Pancreas (tissue), 10 donors: Measurements from ENCODE around the gene ACSS1. TPM values are rescaled to one million over a fixed set of nuclear protein-coding genes. Genes with fewer than 3 reads are reported as not detected.

Source experiments
- ATAC-seq, 4 donors: fragments of 200-7000 bp; cut with Tn5 transposase; one replicate each; pipeline versions ENCODE4 v1.8.0 to v1.9.1; 2020; ENCODE audit warnings: mild to moderate bottlenecking in 4 of 4, moderate library complexity in 4 of 4
- DNase-seq, 6 donors: peaks; one replicate each; pipeline ENCODE4 v3.0.0-alpha.2; 2020
- FAIRE-seq: peaks from 2 replicates; lab custom pipeline; 2012; peaks lifted over from hg19 to GRCh38; lab: Jason Lieb, UNC
- H3K27ac ChIP-seq, 4 donors: fragments of 200-600 bp; sonication (generic); 1 replicate in 3 of 4; 2 replicates in 1 of 4; pipeline versions ENCODE4 v1.5.0 to v1.8.0; 2020
- H3K27me3 ChIP-seq, 4 donors: fragments of 200-600 bp; one replicate each; pipeline ENCODE4 v1.8.0; 2021
- H3K36me3 ChIP-seq, 3 donors: fragments of 200-600 bp; sonication (generic) in 1 of 3; one replicate each; pipeline versions ENCODE4 v1.5.0 to v1.8.0; 2020 to 2021
- H3K4me1 ChIP-seq, 3 donors: fragments of 200-600 bp; one replicate each; pipeline ENCODE4 v1.8.0; 2021
- H3K4me3 ChIP-seq, 4 donors: fragments of 200-600 bp; sonication (generic) in 2 of 4; one replicate each; pipeline versions ENCODE4 v1.5.0 to v1.8.0; 2020 to 2021
- H3K9me3 ChIP-seq, 4 donors: fragments of 200-600 bp; one replicate each; pipeline ENCODE4 v1.8.0; 2021
- WGBS, 2 donors: extraction: QIAGEN DNeasy Blood & Tissue Kit; methylation state at CpG; one replicate each; pipeline ENCODE4 v1.1.7; 2013; 5-methylcytosine and 5-hydroxymethylcytosine counted together
- intact Hi-C, 3 donors: fragments of 100-400 bp; cut with DNase I; formaldehyde crosslinking; loops; one replicate each; pipeline versions ENCODE4 v1.11.1 to v1.14.2; 2022
- polyA plus RNA-seq, 2 donors: library from polyadenylated mRNA; stranded (reverse); fragments of 200-250 nt; gene quantifications; one replicate each; pipeline ENCODE4 v1.2.3, GENCODE V29; 2013
- total RNA-seq, 6 donors: library from RNA; stranded (reverse); fragmentation: NEBNext Ultra II Directional in 4 of 6; extraction: Animal tissue kit (Norgen Biotek cat#: 25700) in 4 of 6; gene quantifications; one replicate each; pipeline versions ENCODE4 v1.2.1 to v1.2.4, GENCODE V29; 2021 to 2023
- TF ChIP-seq, protein P1 (sequence below), 4 donors: fragments of 200-600 bp; sonication (generic) in 3 of 4; IDR thresholded peaks; one replicate each; pipeline versions ENCODE4 v1.5.0 to v1.8.0; 2021; ENCODE audit warnings: antibody characterized with exemption in 4 of 4
- donor health status: healthy with polysubstance abuse.
- donor health status: DM: no; HTN: no; CAD: no; lungs with moderate emphysema.
- donor health status: DM: no; HTN: no; CAD: no.
- donor health status: control.
- donor health status: control.
- donor health status: Bipolar disorder and iron deficiency.
- donor health status: DM: yes; HTN: yes; CAD: no.
- donor health status: DM: no; HTN: no; CAD: no.
- donor health status: DM: no; HTN: no; CAD: no.
- donor health status: DM: yes; HTN: yes; CAD: no.

Gene ACSS1
- total RNA-seq (10 to 100 TPM; 30.4 to 47.2 (median 36.0) TPM), polyA plus RNA-seq (10 to 100 TPM; 34.6 to 43.7 TPM)

DNA sequence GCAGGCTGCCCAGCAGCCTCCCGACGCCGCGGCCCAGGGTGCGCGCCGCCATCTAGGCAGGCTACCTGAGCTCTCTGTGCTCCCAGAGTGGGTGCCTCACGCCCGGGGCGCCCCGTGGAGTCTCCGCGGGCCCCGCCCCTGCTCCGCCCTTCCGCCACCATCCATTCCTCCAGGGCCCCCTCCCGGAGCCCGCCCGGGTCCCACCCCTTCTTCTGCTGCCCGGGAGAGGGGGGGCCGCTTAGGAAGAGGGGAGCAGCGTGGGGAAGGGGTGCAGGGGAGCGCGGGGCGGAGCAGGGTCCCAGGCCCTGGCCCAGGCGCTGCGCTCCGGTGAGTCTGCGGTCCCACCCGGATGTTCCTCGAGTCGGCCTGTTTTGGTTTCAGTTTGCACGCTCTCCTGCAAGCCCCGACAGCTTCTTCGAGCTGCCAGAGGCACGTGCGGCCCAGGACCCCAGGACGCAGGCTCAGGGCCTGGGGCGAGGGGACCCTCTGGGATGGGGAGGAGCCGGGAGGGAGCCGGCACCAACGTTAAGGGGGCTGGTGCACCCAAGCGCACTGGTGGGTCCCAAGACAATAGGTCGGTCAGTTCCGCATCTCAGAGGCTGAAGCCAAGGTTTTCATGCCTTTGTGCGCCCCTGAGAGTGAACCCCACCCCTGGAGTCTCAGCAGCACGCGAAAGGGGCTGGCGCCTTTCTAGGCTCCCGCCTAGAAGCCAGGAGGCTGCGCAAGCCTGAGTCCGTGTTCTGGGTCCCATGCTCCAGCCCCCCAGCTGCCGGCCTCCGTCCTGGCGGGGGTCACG lies at the start of gene ACSS1:
Gene ACSS1 (minus strand): TSS at position 89 of the 796 bp plus-strand sequence. CDS start 37 bp downstream, at position 52.
- TF ChIP-seq, protein P1, sequence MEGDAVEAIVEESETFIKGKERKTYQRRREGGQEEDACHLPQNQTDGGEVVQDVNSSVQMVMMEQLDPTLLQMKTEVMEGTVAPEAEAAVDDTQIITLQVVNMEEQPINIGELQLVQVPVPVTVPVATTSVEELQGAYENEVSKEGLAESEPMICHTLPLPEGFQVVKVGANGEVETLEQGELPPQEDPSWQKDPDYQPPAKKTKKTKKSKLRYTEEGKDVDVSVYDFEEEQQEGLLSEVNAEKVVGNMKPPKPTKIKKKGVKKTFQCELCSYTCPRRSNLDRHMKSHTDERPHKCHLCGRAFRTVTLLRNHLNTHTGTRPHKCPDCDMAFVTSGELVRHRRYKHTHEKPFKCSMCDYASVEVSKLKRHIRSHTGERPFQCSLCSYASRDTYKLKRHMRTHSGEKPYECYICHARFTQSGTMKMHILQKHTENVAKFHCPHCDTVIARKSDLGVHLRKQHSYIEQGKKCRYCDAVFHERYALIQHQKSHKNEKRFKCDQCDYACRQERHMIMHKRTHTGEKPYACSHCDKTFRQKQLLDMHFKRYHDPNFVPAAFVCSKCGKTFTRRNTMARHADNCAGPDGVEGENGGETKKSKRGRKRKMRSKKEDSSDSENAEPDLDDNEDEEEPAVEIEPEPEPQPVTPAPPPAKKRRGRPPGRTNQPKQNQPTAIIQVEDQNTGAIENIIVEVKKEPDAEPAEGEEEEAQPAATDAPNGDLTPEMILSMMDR (IDR thresholded peaks at IDR 0.05): no peak
- H3K27ac ChIP-seq: peak within 1 kb of the TSS; percentile 85 to 95 (median 92)
- H3K9me3 ChIP-seq: no peaks in the 10 kb centered on the region
- FAIRE-seq: no peak
- H3K4me1 ChIP-seq: peaks cover 27 to 57% (median 31%) of the 10 kb centered on the region in 3 donors
- peak; percentile 27 to 62 (median 49) for ATAC-seq
- peak; percentile 59 to 87 (median 76) for DNase-seq
- H3K36me3 ChIP-seq: no peaks in the 10 kb centered on the region
- intact Hi-C loops: no loop called here
- H3K27me3 ChIP-seq: no peaks in the 10 kb centered on the region
- peak within 1 kb of the TSS; percentile 51 to 85 (median 64) for H3K4me3 ChIP-seq
- 2 to 4% methylated on average over 50 to 56 of the region's 56 CpGs for WGBS, 2 donors

DNA sequence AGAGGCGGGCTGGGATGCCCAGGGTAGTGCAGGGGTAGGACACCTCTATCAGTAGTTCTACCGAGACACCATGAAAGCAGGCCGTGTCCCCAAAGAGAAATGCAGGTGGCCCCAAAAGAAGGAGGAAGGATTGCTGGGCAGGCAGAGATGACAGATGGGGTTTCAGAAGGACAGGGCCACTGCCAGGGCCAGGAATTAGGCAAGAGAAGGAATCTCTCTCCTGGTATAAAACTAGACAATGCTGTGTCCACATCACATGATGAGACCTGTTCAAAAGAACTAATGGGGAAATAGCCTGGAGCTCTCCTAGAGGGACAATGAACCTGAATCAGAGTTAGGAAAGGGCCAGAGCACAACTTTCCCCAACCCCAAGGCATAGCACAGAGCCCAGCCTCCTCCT lies 45.6 kb upstream of the ACSS1 start:
- ATAC-seq (no peak), FAIRE-seq (no peak), DNase-seq (no peak)
- H3K9me3 ChIP-seq: no peaks in the 10 kb centered on the region
- intact Hi-C loops: no loop called here
- no peak overlapping the region for H3K4me3 ChIP-seq
- H3K27ac ChIP-seq: no peak overlapping the region
- no peaks in the 10 kb centered on the region for H3K36me3 ChIP-seq
- TF ChIP-seq, protein P1 (IDR thresholded peaks at IDR 0.05): no peak
- no peaks in the 10 kb centered on the region for H3K27me3 ChIP-seq
- no peaks in the 10 kb centered on the region for H3K4me1 ChIP-seq
- 85 to 94% methylated on average over 3 of the region's 3 CpGs for WGBS, 2 donors

DNA sequence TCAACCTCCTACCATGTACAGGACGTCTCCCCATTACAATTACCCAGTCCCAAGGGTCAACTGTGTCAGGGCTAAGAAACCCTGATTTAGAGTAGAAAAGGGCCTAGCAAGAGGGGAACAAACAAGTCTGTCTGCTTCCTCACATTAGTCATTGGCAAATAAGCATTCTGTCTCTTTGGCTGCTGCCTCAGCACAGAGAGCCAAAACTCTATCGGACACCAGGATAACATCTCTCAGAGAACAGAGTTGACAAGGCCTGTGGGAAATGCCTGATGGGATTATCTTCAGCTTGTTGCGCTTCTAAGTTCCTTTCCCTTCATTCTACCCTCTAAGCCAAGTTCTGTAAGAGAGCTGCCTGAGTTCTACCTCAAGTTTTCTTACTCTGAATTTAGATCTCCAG lies 43.0 kb upstream of the ACSS1 start:
- FAIRE-seq (no peak), DNase-seq (no peak), ATAC-seq (no peak)
- 48 to 57% methylated on average over 3 of the region's 3 CpGs for WGBS, 2 donors
- intact Hi-C loops: no loop called here
- Histone ChIP-seq H3K27me3 (no peaks in the 10 kb centered on the region), H3K27ac (no peak overlapping the region), H3K36me3 (no peaks in the 10 kb centered on the region), H3K4me1 (no peaks in the 10 kb centered on the region), H3K9me3 (no peaks in the 10 kb centered on the region), H3K4me3 (no peak overlapping the region)
- TF ChIP-seq, protein P1 (IDR thresholded peaks at IDR 0.05): no peak

DNA sequence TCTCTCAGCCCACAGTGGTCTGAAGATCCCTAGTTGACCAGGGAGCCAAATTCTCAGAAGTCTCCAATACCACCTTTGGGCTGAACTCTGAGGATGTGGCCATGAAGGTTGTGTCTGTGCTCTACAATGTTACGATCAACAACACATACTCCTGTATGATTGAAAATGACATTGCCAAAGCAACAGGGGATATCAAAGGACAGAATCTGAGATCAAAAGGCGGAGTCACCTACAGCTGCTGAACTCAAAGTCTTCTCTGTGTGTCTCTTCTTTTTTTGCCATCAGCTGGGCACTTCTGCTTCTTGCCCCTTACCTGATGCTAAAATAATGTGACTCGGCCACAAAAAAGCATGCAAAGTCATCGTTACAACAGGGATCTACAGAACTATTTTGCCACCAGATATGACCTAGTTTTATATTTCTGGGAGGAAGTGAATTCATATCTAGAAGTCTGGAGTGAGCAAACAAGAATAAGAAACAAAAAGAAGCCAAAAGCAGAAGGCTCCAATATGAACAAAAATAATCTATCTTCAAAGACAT lies 41.7 kb upstream of the ACSS1 start:
- ATAC-seq (no peak), FAIRE-seq (no peak), DNase-seq (no peak)
- intact Hi-C loops: no loop called here
- H3K36me3 ChIP-seq: no peaks in the 10 kb centered on the region
- no peak overlapping the region for H3K27ac ChIP-seq
- H3K27me3 ChIP-seq: no peaks in the 10 kb centered on the region
- no peak overlapping the region for H3K4me3 ChIP-seq
- H3K9me3 ChIP-seq: no peaks in the 10 kb centered on the region
- TF ChIP-seq, protein P1 (IDR thresholded peaks at IDR 0.05): no peak
- H3K4me1 ChIP-seq: no peaks in the 10 kb centered on the region
- WGBS, 2 donors: 66 to 76% methylated on average over 4 of the region's 4 CpGs

DNA sequence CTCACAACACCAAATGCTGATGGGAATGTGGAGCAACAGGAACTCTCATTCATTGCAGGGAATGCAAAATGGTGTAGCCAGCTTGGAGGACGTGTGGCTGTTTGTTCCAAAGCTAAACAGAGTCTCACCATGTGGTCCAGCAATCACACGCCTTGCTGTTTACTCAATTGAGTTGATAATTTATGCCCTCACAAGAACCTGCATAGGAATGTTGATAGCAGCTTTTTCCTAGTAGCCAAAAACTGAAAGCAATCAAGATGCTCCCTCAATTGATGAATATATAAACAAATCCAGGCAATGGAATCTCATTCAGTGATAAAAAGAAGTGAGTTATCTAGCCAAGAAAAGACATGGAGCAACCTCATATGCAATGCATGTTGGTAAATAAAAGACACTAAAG lies 39.6 kb upstream of the ACSS1 start:
- no peaks in the 10 kb centered on the region for H3K4me1 ChIP-seq
- 5 to 8% methylated on average over 2 of the region's 2 CpGs for WGBS, 2 donors
- no peaks in the 10 kb centered on the region for H3K9me3 ChIP-seq
- no peaks in the 10 kb centered on the region for H3K36me3 ChIP-seq
- intact Hi-C loops: no loop called here
- H3K27ac ChIP-seq: no peak overlapping the region
- H3K4me3 ChIP-seq: no peak overlapping the region
- no peaks in the 10 kb centered on the region for H3K27me3 ChIP-seq
- DNase-seq (no peak), ATAC-seq (no peak), FAIRE-seq (no peak)
- TF ChIP-seq, protein P1 (IDR thresholded peaks at IDR 0.05): no peak
